Colonic mucosa (tissue), 4 donors: ENCODE data around the gene ARHGEF40. TPM values are rescaled to one million over a fixed set of nuclear protein-coding genes. Genes with fewer than 3 reads are reported as not detected.

Experiments used
- DNase-seq: peaks from one replicate; pipeline ENCODE4 v3.0.0-alpha.2; 2020
- H3K27ac ChIP-seq: fragments of 200-600 bp; one replicate; pipeline ENCODE4 v1.8.0; 2021
- H3K27me3 ChIP-seq: fragments of 200-600 bp; one replicate; pipeline ENCODE4 v1.8.0; 2021
- H3K36me3 ChIP-seq: fragments of 200-600 bp; one replicate; pipeline ENCODE4 v1.8.0; 2021
- H3K4me1 ChIP-seq: fragments of 200-600 bp; one replicate; pipeline ENCODE4 v1.8.0; 2021; ENCODE audit warnings: mild to moderate bottlenecking
- H3K4me3 ChIP-seq: fragments of 200-600 bp; one replicate; pipeline ENCODE4 v1.8.0; 2021
- H3K9ac ChIP-seq, 2 donors: one replicate each; pipeline ENCODE4 v1.7.0; 2013; ENCODE audit warnings: control low read depth in 2 of 2, low read depth in 2 of 2, low read length in 2 of 2
- H3K9me3 ChIP-seq: fragments of 200-600 bp; one replicate; pipeline ENCODE4 v1.8.0; 2021
- intact Hi-C: fragments of 100-400 bp; cut with DNase I; formaldehyde crosslinking; loops from one replicate; pipeline ENCODE4 v1.14.1; 2022
- total RNA-seq, 2 donors: library from RNA; stranded (reverse); fragmentation: NEBNext Ultra II Directional in 1 of 2; extraction: Animal tissue kit (Norgen Biotek cat#: 25700) in 1 of 2; gene quantifications; one replicate each; pipeline ENCODE4 v1.2.1, GENCODE V29; 2021
- TF ChIP-seq, protein P1 (sequence below): fragments of 200-600 bp; IDR thresholded peaks from one replicate; pipeline ENCODE4 v1.8.0; 2022; ENCODE audit warnings: antibody characterized with exemption, mild to moderate bottlenecking
- donor health status: healthy.
- donor health status: DM: no; HTN: no; CAD: no.
- donor health status: DM: no; HTN: no; CAD: no.

Gene ARHGEF40
- total RNA-seq, 2 donors from 2014 or later: 49.5 to 66.9 TPM

DNA sequence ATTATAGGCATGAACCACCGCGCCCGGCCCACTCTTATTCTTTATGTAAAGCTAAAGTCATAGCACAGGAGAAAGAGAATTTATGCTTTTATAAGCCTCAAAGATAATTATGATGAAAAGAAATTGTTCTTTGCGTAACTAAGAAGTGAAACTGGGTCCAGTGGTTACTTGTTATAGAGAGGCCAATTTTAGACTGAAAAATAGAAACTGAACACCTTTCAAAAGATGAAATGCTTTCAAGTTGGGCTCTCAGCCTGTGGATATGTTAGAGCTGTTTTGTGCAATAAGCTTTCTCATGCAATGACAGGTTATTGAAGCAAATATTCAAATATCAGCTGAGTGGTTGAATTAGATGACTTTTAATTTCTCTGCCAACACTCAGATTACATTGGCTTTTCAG, 38.7 kb downstream of the ARHGEF40 start:
- H3K27ac ChIP-seq: no peak overlapping the region
- DNase-seq: no peak

DNA sequence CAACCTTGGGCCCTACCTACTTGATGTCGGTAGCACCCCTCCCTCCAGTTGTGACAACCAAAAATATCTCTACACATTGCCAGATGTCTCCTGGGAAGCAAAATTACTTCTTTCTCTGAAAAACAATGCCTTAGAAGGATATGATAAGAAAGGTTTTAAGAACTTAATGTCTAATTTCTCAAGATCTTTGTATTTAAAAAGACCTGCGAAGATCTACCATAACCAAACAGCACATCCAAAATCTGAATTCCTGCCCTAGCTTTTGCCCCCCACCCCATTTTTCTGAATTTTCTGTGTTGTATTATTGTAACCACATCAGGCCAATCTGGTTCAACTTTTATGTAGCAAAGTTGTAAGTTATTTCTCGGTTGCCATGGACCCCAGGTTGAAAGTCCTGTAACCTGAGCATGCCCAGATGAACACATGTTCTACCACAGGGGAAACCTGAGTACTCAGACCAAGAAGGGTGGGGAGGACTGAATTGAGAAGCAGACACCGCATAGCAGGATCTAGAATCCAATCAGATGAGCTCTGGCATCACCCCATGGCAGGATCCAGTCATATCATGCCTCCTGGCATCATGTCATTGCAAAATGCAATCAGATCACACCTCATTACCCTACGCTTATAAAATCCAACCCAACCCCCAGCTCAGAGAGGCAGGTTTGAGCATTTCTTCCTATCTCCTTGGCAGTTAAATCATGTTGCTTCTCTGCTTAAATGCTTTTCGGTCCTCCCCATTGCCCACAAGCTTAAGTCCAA, 39.5 kb downstream of the ARHGEF40 start:
- TF ChIP-seq, protein P1, sequence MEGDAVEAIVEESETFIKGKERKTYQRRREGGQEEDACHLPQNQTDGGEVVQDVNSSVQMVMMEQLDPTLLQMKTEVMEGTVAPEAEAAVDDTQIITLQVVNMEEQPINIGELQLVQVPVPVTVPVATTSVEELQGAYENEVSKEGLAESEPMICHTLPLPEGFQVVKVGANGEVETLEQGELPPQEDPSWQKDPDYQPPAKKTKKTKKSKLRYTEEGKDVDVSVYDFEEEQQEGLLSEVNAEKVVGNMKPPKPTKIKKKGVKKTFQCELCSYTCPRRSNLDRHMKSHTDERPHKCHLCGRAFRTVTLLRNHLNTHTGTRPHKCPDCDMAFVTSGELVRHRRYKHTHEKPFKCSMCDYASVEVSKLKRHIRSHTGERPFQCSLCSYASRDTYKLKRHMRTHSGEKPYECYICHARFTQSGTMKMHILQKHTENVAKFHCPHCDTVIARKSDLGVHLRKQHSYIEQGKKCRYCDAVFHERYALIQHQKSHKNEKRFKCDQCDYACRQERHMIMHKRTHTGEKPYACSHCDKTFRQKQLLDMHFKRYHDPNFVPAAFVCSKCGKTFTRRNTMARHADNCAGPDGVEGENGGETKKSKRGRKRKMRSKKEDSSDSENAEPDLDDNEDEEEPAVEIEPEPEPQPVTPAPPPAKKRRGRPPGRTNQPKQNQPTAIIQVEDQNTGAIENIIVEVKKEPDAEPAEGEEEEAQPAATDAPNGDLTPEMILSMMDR: no peak
- Histone ChIP-seq H3K4me1 (peaks cover 12% of the 10 kb centered on the region), H3K27ac (no peak overlapping the region), H3K4me3 (no peak overlapping the region), H3K36me3 (no peaks in the 10 kb centered on the region), H3K9ac (no peak overlapping the region), H3K9me3 (no peaks in the 10 kb centered on the region), H3K27me3 (no peaks in the 10 kb centered on the region)
- intact Hi-C loops: loop anchor here (5.0 kb wide), 1 partner anchor 42 kb away; no protein-coding TSS in a partner anchor
- no peak for DNase-seq

More for the DNA sequence above, 38.7 kb downstream of the ARHGEF40 start:
- Histone ChIP-seq H3K4me1 (peaks cover 12% of the 10 kb centered on the region), H3K36me3 (no peaks in the 10 kb centered on the region), H3K9ac (no peak overlapping the region), H3K27me3 (no peaks in the 10 kb centered on the region), H3K9me3 (no peaks in the 10 kb centered on the region), H3K4me3 (no peak overlapping the region)
- intact Hi-C loops: loop anchor here (5.0 kb wide), 1 partner anchor 41 kb away; no protein-coding TSS in a partner anchor
- TF ChIP-seq, protein P1: no peak

DNA sequence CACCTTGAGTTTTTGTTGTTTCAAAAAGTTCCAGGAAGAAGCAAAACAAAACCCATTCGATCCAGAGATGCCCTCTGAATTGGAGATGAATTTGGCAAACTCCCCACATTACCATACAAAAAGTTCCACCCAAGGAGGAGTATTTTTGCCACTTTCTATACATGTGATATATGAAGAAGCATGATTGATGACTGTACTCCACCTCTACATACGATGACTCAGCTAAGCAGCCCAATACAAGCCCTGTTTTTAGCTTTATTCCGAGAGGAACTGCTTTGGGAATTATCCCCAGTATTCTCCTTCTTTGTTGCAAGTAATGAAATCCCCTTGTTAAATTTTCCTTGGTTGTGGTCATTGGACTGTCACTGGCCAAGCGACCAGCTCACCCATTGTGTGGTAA, 42.2 kb downstream of the ARHGEF40 start:
- H3K27ac ChIP-seq: no peak overlapping the region
- no peaks in the 10 kb centered on the region for H3K27me3 ChIP-seq
- intact Hi-C loops: no loop called here
- no peak overlapping the region for H3K9ac ChIP-seq
- H3K4me3 ChIP-seq: no peak overlapping the region
- H3K4me1 ChIP-seq: peaks cover 2% of the 10 kb centered on the region
- H3K36me3 ChIP-seq: no peaks in the 10 kb centered on the region
- DNase-seq: no peak
- no peaks in the 10 kb centered on the region for H3K9me3 ChIP-seq
- TF ChIP-seq, protein P1: no peak

DNA sequence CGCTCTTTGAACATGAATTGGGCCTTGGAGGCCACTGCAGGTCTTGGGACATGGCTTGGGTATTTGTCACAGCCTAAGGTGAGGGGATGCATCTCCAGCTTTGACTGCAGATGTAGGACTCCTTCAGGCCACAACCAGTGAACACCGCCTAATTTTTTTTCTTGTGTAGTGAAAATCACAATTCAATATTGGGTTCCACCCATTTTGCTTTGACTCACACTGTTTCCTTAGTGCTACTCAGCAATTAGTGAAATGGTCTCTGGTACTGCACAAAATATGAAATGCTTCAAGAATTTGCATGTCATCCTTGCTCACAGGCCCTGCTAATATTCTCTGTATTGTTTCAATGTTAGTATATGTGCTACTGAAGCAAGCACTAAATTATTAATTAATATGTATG, 43.3 kb downstream of the ARHGEF40 start:
- TF ChIP-seq, protein P1: no peak
- intact Hi-C loops: no loop called here
- no peaks in the 10 kb centered on the region for H3K36me3 ChIP-seq
- H3K4me1 ChIP-seq: no peaks in the 10 kb centered on the region
- H3K4me3 ChIP-seq: no peak overlapping the region
- no peaks in the 10 kb centered on the region for H3K9me3 ChIP-seq
- H3K27me3 ChIP-seq: no peaks in the 10 kb centered on the region
- H3K9ac ChIP-seq: no peak overlapping the region
- no peak overlapping the region for H3K27ac ChIP-seq
- no peak for DNase-seq

DNA sequence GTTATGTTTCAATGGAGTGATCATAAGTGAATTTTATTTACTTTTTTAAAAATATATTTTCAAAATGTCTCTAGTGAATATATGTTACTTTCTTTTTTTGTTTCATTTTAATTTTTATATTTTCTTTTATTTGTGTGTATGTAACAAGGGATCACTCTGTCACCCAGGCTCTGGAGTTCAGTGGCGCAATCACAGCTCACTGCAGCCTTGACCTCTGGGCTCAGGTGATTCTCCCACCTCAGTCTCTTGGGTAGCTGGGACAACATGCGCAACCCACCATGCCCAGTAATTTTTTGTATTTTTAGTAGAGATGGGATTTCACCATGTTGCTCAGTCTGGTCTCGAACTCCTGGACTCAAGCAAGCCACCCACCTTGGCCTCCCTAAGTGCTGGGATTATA, 48.8 kb downstream of the ARHGEF40 start:
- H3K9me3 ChIP-seq: no peaks in the 10 kb centered on the region
- no peak overlapping the region for H3K27ac ChIP-seq
- H3K4me3 ChIP-seq: no peak overlapping the region
- intact Hi-C loops: no loop called here
- no peak overlapping the region for H3K9ac ChIP-seq
- H3K4me1 ChIP-seq: no peaks in the 10 kb centered on the region
- no peaks in the 10 kb centered on the region for H3K27me3 ChIP-seq
- TF ChIP-seq, protein P1: no peak
- DNase-seq: no peak
- no peaks in the 10 kb centered on the region for H3K36me3 ChIP-seq
